ENCODE data around the gene SYT2.

SYT2 gene

DNA sequence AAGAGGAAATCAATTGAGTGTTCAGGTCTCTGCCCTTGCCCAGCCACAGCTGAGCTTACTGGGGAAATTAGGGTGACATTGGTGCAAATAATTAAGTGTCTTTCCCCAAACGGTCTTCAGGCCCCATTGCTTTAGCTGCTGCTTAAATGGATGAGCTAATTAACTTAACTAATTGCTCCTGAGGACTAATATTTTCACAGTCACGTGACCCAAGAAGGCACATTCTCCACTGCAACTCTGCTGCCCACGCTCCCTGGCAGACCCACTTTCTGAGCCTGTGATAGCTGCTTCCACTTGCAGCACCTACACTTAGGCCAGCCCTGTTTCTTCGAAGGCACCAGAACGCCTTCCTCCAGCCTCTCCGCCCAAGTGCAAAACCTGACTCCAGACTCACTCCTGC lies 56.2 kb downstream of the SYT2 start:
- H3K36me3 ChIP-seq (ENCODE audit: insufficient read depth, low read length): no peaks in the 10 kb centered on the region
- no peaks in the 10 kb centered on the region for H3K4me1 ChIP-seq (ENCODE audit: insufficient read depth, low read length)
- H3K27me3 ChIP-seq (ENCODE audit: insufficient read depth, low read length, poor library complexity): peaks cover 5% of the 10 kb centered on the region
- no peaks in the 10 kb centered on the region for H3K9me3 ChIP-seq (ENCODE audit: insufficient read depth, low read length, severe bottlenecking)
- no peak for DNase-seq
- H3K9ac ChIP-seq (ENCODE audit: low read depth, low read length): no peak overlapping the region
- ATAC-seq (ENCODE audit: insufficient read depth, low read depth): no peak
- TF ChIP-seq, protein P1, sequence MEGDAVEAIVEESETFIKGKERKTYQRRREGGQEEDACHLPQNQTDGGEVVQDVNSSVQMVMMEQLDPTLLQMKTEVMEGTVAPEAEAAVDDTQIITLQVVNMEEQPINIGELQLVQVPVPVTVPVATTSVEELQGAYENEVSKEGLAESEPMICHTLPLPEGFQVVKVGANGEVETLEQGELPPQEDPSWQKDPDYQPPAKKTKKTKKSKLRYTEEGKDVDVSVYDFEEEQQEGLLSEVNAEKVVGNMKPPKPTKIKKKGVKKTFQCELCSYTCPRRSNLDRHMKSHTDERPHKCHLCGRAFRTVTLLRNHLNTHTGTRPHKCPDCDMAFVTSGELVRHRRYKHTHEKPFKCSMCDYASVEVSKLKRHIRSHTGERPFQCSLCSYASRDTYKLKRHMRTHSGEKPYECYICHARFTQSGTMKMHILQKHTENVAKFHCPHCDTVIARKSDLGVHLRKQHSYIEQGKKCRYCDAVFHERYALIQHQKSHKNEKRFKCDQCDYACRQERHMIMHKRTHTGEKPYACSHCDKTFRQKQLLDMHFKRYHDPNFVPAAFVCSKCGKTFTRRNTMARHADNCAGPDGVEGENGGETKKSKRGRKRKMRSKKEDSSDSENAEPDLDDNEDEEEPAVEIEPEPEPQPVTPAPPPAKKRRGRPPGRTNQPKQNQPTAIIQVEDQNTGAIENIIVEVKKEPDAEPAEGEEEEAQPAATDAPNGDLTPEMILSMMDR (IDR thresholded peaks at IDR 0.05; ENCODE audit: borderline replicate concordance, extremely low read depth, low read length, poor library complexity, severe bottlenecking): no peak
- TF ChIP-seq EZH2 (IDR thresholded peaks at IDR 0.05; ENCODE audit: borderline replicate concordance, low read depth, low read length, severe bottlenecking): no peak
- H3K79me2 ChIP-seq (ENCODE audit: insufficient read depth, low read length): no peaks in the 10 kb centered on the region
- no peak overlapping the region for H3K27ac ChIP-seq (ENCODE audit: low read length)
- H3K4me2 ChIP-seq (ENCODE audit: insufficient read depth, low read length): no peak overlapping the region
- no peak overlapping the region for H3K4me3 ChIP-seq (ENCODE audit: low read depth in 1 of 2, low read length in 2 of 2)
- peaks cover 16% of the 10 kb centered on the region for H4K20me1 ChIP-seq (ENCODE audit: insufficient read depth, low read length)
- H2AFZ ChIP-seq (ENCODE audit: low read depth, low read length): no peak overlapping the region

DNA sequence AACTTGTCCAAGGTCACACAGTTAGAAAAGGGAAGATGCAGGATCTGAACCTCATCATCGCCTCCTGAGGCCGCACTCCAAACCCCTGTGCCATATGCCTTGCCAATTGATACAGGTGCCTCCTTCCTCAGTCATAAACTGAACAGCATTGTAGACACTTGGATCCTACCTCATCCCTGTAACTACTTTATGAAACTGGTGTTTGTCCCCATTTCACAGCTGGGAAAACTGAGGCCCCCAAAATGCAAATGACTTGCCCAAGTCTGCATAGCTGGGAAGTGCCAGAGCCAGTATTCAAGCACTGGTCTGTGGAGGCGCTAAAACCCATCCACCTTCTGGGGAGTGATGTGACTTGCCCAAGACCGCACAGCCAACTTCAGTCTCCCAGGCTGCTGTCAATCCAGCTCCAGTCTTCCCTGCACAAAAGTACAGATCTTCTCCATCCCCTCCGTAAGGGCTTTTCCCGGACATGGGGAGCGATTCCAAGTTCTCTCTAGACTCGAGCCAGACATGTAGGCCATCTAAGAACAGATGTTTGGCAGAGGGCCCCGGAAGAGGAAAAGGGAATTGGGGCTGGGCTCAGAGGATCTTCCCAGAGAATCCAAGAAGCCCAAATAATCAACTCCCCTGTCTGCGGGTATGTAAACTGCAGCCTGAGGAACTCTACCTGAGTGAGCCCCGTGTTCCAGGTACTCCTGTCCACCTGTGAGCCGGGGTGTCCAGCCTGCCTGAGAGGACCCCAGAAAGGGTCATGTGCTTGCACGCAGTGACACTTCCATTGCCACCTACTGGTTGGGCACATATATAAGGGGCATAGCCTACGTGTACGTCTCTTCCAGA lies 60.5 kb downstream of the SYT2 start:
- no peak overlapping the region for H2AFZ ChIP-seq (ENCODE audit: low read depth, low read length)
- H3K9ac ChIP-seq (ENCODE audit: low read depth, low read length): no peak overlapping the region
- DNase-seq (no peak), ATAC-seq (ENCODE audit: insufficient read depth, low read depth) (no peak)
- no peaks in the 10 kb centered on the region for H3K36me3 ChIP-seq (ENCODE audit: insufficient read depth, low read length)
- H3K9me3 ChIP-seq (ENCODE audit: insufficient read depth, low read length, severe bottlenecking): no peaks in the 10 kb centered on the region
- no peaks in the 10 kb centered on the region for H3K79me2 ChIP-seq (ENCODE audit: insufficient read depth, low read length)
- no peak overlapping the region for H3K4me3 ChIP-seq (ENCODE audit: low read depth in 1 of 2, low read length in 2 of 2)
- H3K27ac ChIP-seq (ENCODE audit: low read length): no peak overlapping the region
- TF ChIP-seq EZH2 (IDR thresholded peaks at IDR 0.05; ENCODE audit: borderline replicate concordance, low read depth, low read length, severe bottlenecking): no peak
- TF ChIP-seq, protein P1 (IDR thresholded peaks at IDR 0.05; ENCODE audit: borderline replicate concordance, extremely low read depth, low read length, poor library complexity, severe bottlenecking): no peak
- peaks cover 17% of the 10 kb centered on the region for H3K27me3 ChIP-seq (ENCODE audit: insufficient read depth, low read length, poor library complexity)
- no peak overlapping the region for H3K4me2 ChIP-seq (ENCODE audit: insufficient read depth, low read length)
- 0 out of 2 replicates have a peak, but pooled peaks cover 5% of the 10 kb centered on the region for H4K20me1 ChIP-seq (ENCODE audit: insufficient read depth, low read length)
- H3K4me1 ChIP-seq (ENCODE audit: insufficient read depth, low read length): no peaks in the 10 kb centered on the region

DNA sequence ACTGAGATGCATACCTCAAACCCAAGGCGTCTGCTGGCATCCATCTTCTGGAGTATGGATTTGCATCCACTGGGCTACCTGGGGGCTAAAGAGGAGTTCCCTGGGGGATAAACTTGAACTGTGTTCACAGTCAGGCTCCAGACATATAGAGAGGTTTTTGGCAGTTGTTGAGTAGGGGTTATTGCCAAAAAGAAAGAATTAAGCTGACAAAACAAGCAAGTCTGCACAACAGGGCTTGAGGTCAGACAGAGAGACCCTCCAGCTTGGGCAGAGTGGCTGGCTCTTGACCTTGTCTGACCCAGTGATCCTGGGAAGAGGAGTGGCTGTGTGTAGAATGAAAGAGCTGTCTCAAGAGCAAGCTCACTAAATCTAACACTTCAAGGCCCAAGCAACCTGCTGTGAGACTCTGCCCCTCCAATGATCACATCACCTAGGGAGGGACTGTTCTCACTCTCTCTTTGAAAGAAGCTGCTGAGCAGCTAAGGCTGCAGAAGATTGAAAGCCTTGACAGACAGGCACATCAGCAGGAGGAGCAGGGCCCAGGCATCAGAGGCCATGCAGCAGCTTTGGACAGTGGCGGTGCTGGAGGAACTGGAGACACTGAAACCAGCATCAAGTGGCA lies 61.5 kb downstream of the SYT2 start:
- TF ChIP-seq, protein P1 (IDR thresholded peaks at IDR 0.05; ENCODE audit: borderline replicate concordance, extremely low read depth, low read length, poor library complexity, severe bottlenecking): no peak
- no peak for TF ChIP-seq EZH2 (IDR thresholded peaks at IDR 0.05; ENCODE audit: borderline replicate concordance, low read depth, low read length, severe bottlenecking)
- Histone ChIP-seq H3K27me3 (ENCODE audit: insufficient read depth, low read length, poor library complexity) (peaks cover 19% of the 10 kb centered on the region), H3K36me3 (ENCODE audit: insufficient read depth, low read length) (no peaks in the 10 kb centered on the region)

More for the DNA sequence above, 61.5 kb downstream of the SYT2 start:
- ATAC-seq (ENCODE audit: insufficient read depth, low read depth) (no peak), DNase-seq (no peak)
- Histone ChIP-seq H3K4me3 (ENCODE audit: low read depth in 1 of 2, low read length in 2 of 2) (no peak overlapping the region), H3K27ac (ENCODE audit: low read length) (no peak overlapping the region), H2AFZ (ENCODE audit: low read depth, low read length) (no peak overlapping the region), H4K20me1 (ENCODE audit: insufficient read depth, low read length) (0 out of 2 replicates have a peak, but pooled peaks cover 5% of the 10 kb centered on the region), H3K4me2 (ENCODE audit: insufficient read depth, low read length) (no peak overlapping the region), H3K9me3 (ENCODE audit: insufficient read depth, low read length, severe bottlenecking) (no peaks in the 10 kb centered on the region), H3K4me1 (ENCODE audit: insufficient read depth, low read length) (no peaks in the 10 kb centered on the region), H3K79me2 (ENCODE audit: insufficient read depth, low read length) (no peaks in the 10 kb centered on the region), H3K9ac (ENCODE audit: low read depth, low read length) (no peak overlapping the region)

Measured in DND-41 (cell line).